HT-29 (cell line): Measurements from ENCODE around the gene CLIP1. TPM values are rescaled to one million over a fixed set of nuclear protein-coding genes. Genes with fewer than 3 reads are reported as not detected.
"Not testable (repeated sequence)": the region's sequence is repeated elsewhere in the genome, so short reads cannot be mapped to it uniquely, and the experiment has no call there.

Experiments used
- DNase-seq: peaks from one replicate; pipeline ENCODE4 v3.0.0-alpha.2; 2015; ENCODE audit warnings: low spot score
- total RNA-seq: library from RNA; depleted of rRNA; stranded (reverse); fragments of >200 nt; shearing (Covaris generic); gene quantifications from 2 replicates; pipeline ENCODE4 v1.2.3, GENCODE V29; 2014

The CLIP1 gene
- total RNA-seq, 1 experiment from 2014 or later: 26.6 TPM

- DNase-seq: no peak
These were observed 110.8 kb downstream of the CLIP1 start for GRCh38 chr12:122311696-122312095.

GRCh38 chr12:122310626-122311333 is 111.7 kb downstream of the CLIP1 start:
- no peak for DNase-seq

GRCh38 chr12:122309564-122310121 is 112.8 kb downstream of the CLIP1 start:
- no peak for DNase-seq

DNA sequence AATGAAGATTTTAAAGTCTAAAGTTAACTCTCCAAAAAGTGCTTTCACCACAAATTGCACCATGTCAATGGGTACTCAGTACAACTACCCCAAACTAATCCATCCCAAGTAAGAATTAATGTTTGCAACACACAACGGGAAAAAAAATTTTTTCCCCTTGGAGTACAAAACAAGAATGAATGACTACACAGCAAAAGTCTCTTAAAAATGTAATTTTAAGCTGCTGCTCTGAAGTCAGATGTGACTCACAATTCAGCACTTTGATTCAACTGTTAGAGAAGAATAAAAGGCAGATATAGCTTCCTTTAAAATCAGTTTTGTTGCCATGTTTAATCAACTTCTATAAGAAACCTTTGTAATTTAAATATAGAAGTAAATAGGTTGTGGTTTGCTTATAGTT is 113.7 kb downstream of the CLIP1 start:
- no peak for DNase-seq

GRCh38 chr12:122306407-122306806 is 116.1 kb downstream of the CLIP1 start:
- no peak for DNase-seq

DNA sequence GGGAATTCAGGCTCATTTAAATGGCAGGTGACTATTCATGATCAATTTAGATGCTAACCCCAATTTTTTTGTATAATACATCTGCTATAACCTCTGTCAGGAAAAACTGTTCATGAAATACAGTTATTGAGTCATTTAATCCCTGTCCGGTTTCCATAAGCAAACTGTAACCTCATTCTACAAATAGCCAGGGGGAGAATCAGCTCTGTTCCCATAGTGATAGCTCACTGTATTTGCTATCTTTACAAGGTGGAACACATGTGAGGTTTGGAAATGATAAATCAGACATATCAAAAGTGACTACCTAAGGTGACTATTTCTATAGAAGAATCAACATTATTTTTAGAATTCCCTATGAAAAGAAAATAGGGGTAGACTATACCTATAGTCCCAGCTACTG is 117.5 kb downstream of the CLIP1 start:
- DNase-seq: no peak

DNA sequence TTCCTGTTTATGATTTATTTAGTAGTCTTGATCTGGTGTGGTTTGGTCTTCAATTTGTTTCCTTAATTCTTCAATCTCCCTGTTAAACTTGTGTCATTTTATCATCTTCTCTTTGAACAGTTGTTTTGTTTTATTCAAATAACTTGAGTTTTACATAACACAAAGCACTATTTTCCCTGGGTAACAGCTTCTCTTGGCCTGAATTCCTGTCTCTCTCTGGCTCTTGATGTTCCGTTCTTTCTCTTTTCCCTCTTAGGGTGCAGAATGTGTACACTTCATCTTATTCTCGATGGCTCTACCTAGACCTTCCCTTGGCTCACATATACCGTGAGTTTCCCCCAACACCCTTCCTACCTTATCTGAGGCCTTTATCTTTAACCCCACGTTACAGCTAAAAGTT is 119.4 kb downstream of the CLIP1 start:
- no peak for DNase-seq

- DNase-seq: no peak
These were observed 124.3 kb downstream of the CLIP1 start for GRCh38 chr12:122298071-122298748.

- no peak for DNase-seq
These were observed 125.0 kb downstream of the CLIP1 start for GRCh38 chr12:122297494-122297893.

DNA sequence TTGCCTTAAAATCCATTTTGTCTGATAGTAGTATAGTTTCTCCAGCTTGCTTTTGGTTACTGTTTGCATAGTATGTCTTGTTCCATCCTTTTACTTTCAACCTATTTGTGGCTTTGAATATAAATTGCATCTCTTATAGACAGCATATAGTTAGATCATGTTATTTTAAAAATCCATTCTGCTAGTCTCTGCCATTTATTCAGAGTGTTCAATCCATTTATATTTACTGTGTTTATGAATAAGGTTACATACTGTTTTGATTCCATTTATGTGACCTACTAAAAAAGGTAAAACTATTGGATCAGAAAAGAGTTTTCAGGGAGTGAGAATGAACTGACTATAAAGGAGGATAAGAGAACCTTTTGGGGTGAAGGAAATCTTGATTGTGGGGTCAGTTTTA is 126.6 kb downstream of the CLIP1 start:
- DNase-seq: no peak

- DNase-seq: no peak
These were observed 129.4 kb downstream of the CLIP1 start for GRCh38 chr12:122293081-122293480.

DNA sequence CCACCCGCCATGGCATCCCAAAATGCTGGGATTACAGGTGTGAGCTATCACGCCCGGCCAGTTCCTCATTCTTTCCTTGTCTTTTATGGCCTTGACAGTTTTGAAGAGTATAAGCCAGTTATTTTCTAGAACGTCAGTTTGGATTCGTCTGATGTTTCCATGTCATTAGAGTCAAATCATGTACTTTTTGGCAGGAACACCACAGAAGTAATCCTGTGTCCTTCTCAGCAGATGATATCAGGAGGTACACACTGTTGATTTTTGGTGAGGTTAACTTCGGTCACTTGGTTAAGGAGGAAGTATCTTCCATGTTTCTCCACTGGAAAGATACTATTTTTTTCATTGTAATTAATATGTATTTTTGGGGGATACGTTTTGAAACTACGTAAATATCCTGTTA is 131.0 kb downstream of the CLIP1 start:
- no peak for DNase-seq

- no peak for DNase-seq
These were observed 138.8 kb downstream of the CLIP1 start for GRCh38 chr12:122283680-122284079.

DNA sequence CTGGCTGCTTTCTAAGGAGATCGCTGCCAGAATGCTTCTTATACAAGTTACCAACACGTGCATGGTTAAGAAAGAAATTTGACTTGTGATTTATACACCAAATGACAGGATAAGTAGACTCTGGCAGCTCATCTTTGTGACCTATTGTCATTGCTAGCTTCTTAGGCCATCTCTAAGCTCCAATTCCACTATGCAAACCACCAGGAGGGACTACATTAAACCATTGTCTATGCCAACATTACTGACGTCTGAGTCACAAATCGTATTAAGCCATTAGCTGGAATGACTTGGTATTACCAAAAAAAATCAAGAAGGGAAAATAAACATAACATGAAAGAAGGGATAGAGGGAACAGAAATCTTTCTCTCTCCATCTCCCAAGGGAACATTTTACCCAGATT is 140.4 kb downstream of the CLIP1 start:
- DNase-seq: no peak

GRCh38 chr12:122276242-122276641 is 146.2 kb downstream of the CLIP1 start:
- no peak for DNase-seq

GRCh38 chr12:122275459-122275858 is 147.0 kb downstream of the CLIP1 start:
- DNase-seq: no peak

DNA sequence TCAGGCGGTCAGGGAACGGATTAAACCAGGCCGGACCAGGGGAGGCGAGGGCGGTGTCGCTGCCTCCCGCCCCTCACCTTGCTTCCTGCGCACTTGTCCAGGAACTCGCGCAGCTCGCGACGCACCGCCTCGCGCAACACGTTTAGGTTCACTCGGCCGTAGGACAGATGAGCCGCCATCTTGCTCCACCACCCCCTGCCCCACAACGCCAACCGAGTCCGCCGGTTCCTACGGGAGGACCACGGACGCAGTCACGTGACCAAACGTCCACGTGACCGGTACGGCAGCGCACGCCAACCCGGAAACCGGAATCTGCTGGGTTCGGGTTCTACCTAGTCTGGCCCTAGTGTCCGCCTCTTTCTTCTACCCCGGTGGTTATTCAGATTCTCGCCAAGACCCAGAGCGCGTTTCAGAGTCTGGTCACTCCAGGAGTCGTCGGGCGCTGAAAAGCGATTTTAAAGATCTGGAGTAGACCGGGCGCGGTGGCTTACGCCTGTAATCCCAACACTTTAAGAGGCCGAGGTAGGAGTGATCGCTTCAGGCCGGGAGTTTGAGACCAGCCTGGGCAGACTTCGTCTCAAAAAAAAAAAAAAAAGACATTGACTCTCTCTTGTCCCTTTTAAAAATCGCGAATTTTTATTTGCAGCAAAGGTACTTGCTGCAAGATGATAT is 156.1 kb downstream of the CLIP1 start, which contains the start of gene VPS33A:
Gene VPS33A (minus strand): TSS at position 265 of the 672 bp plus-strand sequence. CDS start 86 bp downstream, at position 179.
- DNase-seq: peak; percentile 96

GRCh38 chr12:122265886-122266229 is 156.6 kb downstream of the CLIP1 start:
- peak; percentile 55 for DNase-seq

- DNase-seq: peak; percentile 39
These were observed 157.0 kb downstream of the CLIP1 start for GRCh38 chr12:122265476-122265875.

- not testable (repeated sequence) for DNase-seq
These were observed 161.7 kb downstream of the CLIP1 start for GRCh38 chr12:122260735-122261134.

- not testable (repeated sequence) for DNase-seq
These were observed 163.5 kb downstream of the CLIP1 start for GRCh38 chr12:122258939-122259338.

DNA sequence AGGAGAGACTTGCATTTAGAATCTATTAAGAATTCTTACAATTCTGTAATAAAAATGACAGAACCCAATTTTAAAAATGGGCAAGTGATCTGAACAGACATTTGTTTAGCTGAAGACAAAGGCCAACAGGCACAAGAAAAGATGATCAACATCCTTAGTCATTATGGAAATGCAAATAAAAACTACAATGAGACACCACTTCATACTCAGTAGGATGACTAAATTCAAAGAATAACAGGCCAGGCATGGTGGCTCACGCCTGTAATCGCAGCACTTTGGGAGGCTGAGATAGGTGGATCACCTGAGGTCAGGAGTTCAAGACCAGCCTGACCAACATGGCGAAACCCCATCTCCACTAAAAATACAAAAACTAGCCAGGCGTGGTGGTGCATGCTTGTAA is 164.0 kb downstream of the CLIP1 start:
- not testable (repeated sequence) for DNase-seq
